Urinary bladder (tissue), 4 donors: ENCODE data around the gene CTIF. TPM values are rescaled to one million over a fixed set of nuclear protein-coding genes. Genes with fewer than 3 reads are reported as not detected.

Source experiments
- DNase-seq: peaks from one replicate; pipeline ENCODE4 v3.0.0-alpha.2; 2015; ENCODE audit errors: extremely low spot score
- H3K27ac ChIP-seq: one replicate; pipeline ENCODE4 v1.5.1; 2013; ENCODE audit warnings: low read depth, mild to moderate bottlenecking, moderate library complexity
- H3K36me3 ChIP-seq: one replicate; pipeline ENCODE4 v1.6.1; 2013; ENCODE audit warnings: mild to moderate bottlenecking, moderate library complexity; ENCODE audit not compliant: insufficient read depth
- H3K4me1 ChIP-seq: one replicate; pipeline ENCODE4 v1.6.1; 2013; ENCODE audit warnings: mild to moderate bottlenecking, moderate library complexity; ENCODE audit not compliant: insufficient read depth
- H3K4me3 ChIP-seq: one replicate; pipeline ENCODE4 v1.5.1; 2013; ENCODE audit warnings: low read depth, low read length
- WGBS: extraction: QIAGEN DNeasy Blood & Tissue Kit; methylation state at CpG from one replicate; pipeline ENCODE4 v1.1.7; 2013; 5-methylcytosine and 5-hydroxymethylcytosine counted together
- polyA plus RNA-seq: library from polyadenylated mRNA; stranded (reverse); fragments of 200-250 nt; gene quantifications from one replicate; pipeline ENCODE4 v1.2.3, GENCODE V29; 2013
- total RNA-seq: library from RNA; depleted of rRNA; stranded (reverse); fragments of >200 nt; gene quantifications from one replicate; pipeline ENCODE4 v1.2.3, GENCODE V29; 2014
- donor health status: healthy with polysubstance abuse.
- donor health status: healthy.

The CTIF gene
- total and polyA plus RNA-seq, 2 donors: 26.6 to 50.3 TPM

GRCh38 chr18:48623468-48624235, 84.8 kb downstream of the CTIF start:
- 80% methylated on average over 7 of the region's 7 CpGs for WGBS
- Histone ChIP-seq H3K4me1 (no peaks in the 10 kb centered on the region), H3K36me3 (no peaks in the 10 kb centered on the region), H3K4me3 (no peak overlapping the region), H3K27ac (no peak overlapping the region)
- DNase-seq: no peak

- Histone ChIP-seq H3K36me3 (no peaks in the 10 kb centered on the region), H3K4me3 (no peak overlapping the region), H3K4me1 (no peaks in the 10 kb centered on the region), H3K27ac (no peak overlapping the region)
- WGBS: 80% methylated on average over 4 of the region's 4 CpGs
- DNase-seq: no peak
Measured at GRCh38 chr18:48624856-48625255, 86.0 kb downstream of the CTIF start.

- DNase-seq: no peak
- 84% methylated on average over 3 of the region's 3 CpGs for WGBS
- no peak overlapping the region for H3K4me3 ChIP-seq
- no peak overlapping the region for H3K27ac ChIP-seq
- no peaks in the 10 kb centered on the region for H3K4me1 ChIP-seq
- no peaks in the 10 kb centered on the region for H3K36me3 ChIP-seq
Measured at GRCh38 chr18:48627216-48627615, 88.4 kb downstream of the CTIF start.

GRCh38 chr18:48629730-48630324, 91.0 kb downstream of the CTIF start:
- DNase-seq: no peak
- Histone ChIP-seq H3K4me1 (no peaks in the 10 kb centered on the region), H3K4me3 (no peak overlapping the region), H3K27ac (no peak overlapping the region), H3K36me3 (no peaks in the 10 kb centered on the region)
- WGBS: 24% methylated on average over 7 of the region's 7 CpGs

GRCh38 chr18:48631851-48632250, 93.0 kb downstream of the CTIF start:
- no peak overlapping the region for H3K27ac ChIP-seq
- 95% methylated on average over 6 of the region's 6 CpGs for WGBS
- no peak overlapping the region for H3K4me3 ChIP-seq

GRCh38 chr18:48632676-48633257, 93.9 kb downstream of the CTIF start:
- Histone ChIP-seq H3K4me1 (no peaks in the 10 kb centered on the region), H3K27ac (no peak overlapping the region), H3K4me3 (no peak overlapping the region), H3K36me3 (no peaks in the 10 kb centered on the region)
- no peak for DNase-seq
- 93% methylated on average over 12 of the region's 12 CpGs for WGBS

More at GRCh38 chr18:48631851-48632250, 93.0 kb downstream of the CTIF start:
- Histone ChIP-seq H3K4me1 (no peaks in the 10 kb centered on the region), H3K36me3 (no peaks in the 10 kb centered on the region)
- DNase-seq: no peak

GRCh38 chr18:48634491-48634890, 95.7 kb downstream of the CTIF start:
- Histone ChIP-seq H3K27ac (no peak overlapping the region), H3K4me1 (no peaks in the 10 kb centered on the region), H3K36me3 (peaks cover 1% of the 10 kb centered on the region), H3K4me3 (no peak overlapping the region)
- WGBS: 90% methylated on average over 6 of the region's 6 CpGs
- DNase-seq: no peak

GRCh38 chr18:48634975-48635374, 96.1 kb downstream of the CTIF start:
- Histone ChIP-seq H3K27ac (no peak overlapping the region), H3K36me3 (peaks cover 1% of the 10 kb centered on the region), H3K4me3 (no peak overlapping the region), H3K4me1 (no peaks in the 10 kb centered on the region)
- no peak for DNase-seq
- WGBS: 99% methylated on average over 1 of the region's 1 CpG

- Histone ChIP-seq H3K27ac (no peak overlapping the region), H3K4me3 (no peak overlapping the region), H3K4me1 (no peaks in the 10 kb centered on the region), H3K36me3 (peaks cover 1% of the 10 kb centered on the region)
- no peak for DNase-seq
- WGBS: 95% methylated on average over 2 of the region's 2 CpGs
Measured at GRCh38 chr18:48635806-48636205, 97.0 kb downstream of the CTIF start.

- Histone ChIP-seq H3K4me3 (no peak overlapping the region), H3K36me3 (peaks cover 1% of the 10 kb centered on the region), H3K27ac (no peak overlapping the region), H3K4me1 (no peaks in the 10 kb centered on the region)
- no peak for DNase-seq
- 91% methylated on average over 9 of the region's 9 CpGs for WGBS
Measured at GRCh38 chr18:48636436-48636835, 97.6 kb downstream of the CTIF start.

GRCh38 chr18:48637081-48637990, 98.5 kb downstream of the CTIF start:
- no peak overlapping the region for H3K27ac ChIP-seq
- no peak for DNase-seq
- H3K4me1 ChIP-seq: no peaks in the 10 kb centered on the region
- H3K36me3 ChIP-seq: peaks cover 1% of the 10 kb centered on the region
- WGBS: 84% methylated on average over 20 of the region's 20 CpGs
- no peak overlapping the region for H3K4me3 ChIP-seq

- H3K4me1 ChIP-seq: no peaks in the 10 kb centered on the region
- WGBS: 87% methylated on average over 8 of the region's 8 CpGs
- H3K27ac ChIP-seq: no peak overlapping the region
- DNase-seq: no peak
- H3K4me3 ChIP-seq: no peak overlapping the region
- peaks cover 1% of the 10 kb centered on the region for H3K36me3 ChIP-seq
Measured at GRCh38 chr18:48638451-48638850, 99.6 kb downstream of the CTIF start.
